SIG-M5 treated with dmso at 0.1 percent for 504 hours (cell line): ENCODE data around the gene AKIRIN2.
A peak's percentile ranks its signal among the peaks of the same experiment; 100 is the strongest.
"Not testable (repeated sequence)": the region's sequence is repeated elsewhere in the genome, so short reads cannot be mapped to it uniquely, and the experiment has no call there.

Experiments used
- DNase-seq: peaks from one replicate; lab custom pipeline; 2025; ENCODE audit not compliant: unreplicated experiment; lab: John Stamatoyannopoulos, UW

AKIRIN2 gene

GRCh38 chr6:87718662-87719433, 16.8 kb upstream of the AKIRIN2 start:
- peak; percentile 87 for DNase-seq

DNA sequence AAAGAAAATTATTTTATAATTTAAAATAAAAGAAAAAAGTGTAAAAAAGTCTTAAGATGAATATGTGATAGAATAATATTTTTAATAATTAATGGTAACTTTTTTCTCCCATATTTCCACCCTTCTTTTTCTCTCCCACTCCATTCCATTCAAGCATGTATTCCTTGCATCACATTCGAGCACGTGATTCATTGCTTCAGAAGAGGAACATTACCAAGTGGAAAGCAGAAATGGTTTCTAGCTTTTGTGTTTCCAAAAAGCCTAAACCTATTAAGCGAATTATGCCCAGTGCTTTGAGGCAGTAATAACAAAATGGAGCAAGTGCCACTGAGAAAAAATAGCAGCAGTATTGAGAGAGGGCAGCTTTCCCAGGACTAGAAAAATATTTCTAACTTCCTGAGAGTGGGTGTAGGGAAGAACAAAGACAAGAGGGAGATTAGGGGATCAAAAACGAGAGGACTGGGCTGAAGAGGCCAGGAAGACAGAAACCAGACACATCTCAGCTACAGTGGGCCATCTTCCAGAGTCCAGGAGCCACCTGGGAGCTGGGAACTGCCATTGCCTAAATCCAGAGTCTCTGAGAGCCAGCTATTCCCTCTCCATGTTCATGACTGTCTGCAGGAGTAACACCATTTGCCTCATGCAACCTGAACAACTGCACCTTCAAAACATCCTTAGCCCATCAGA, 15.0 kb upstream of the AKIRIN2 start:
- DNase-seq = peak; percentile 54

DNA sequence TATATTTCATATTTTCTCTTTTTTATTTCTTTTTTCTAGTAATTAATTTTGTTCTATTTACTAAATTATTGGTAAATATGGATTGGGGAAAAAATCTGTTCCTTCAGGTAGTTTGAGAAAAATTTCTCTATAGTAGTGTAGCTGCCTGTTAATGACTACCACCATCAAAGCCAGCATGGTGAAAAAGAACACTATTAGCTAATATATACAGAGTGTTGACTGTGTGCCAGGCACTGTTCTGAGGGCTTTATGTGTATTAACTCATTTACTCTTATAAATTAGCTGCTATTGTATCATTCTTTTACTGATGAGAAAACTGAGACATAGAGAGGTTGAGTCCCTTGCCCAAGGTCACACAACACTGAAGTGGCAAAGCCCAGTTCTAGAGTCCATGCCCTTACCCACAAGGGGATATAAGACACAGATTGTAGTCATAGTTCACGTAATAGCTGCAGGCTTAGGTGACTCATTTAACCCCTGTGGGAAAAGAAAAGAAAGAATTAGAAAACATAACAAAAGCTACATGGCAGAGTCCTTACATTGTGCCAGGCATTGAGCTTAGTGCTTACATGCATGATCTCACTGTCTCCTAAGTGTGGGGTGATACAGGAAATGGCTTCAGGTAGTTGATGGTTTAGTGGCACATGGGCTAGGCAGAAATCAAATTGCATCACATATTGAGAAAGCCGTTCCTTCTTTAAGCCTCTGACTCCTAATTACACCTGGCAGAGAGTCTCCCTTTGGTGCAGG, 12.2 kb upstream of the AKIRIN2 start:
- no peak for DNase-seq

DNA sequence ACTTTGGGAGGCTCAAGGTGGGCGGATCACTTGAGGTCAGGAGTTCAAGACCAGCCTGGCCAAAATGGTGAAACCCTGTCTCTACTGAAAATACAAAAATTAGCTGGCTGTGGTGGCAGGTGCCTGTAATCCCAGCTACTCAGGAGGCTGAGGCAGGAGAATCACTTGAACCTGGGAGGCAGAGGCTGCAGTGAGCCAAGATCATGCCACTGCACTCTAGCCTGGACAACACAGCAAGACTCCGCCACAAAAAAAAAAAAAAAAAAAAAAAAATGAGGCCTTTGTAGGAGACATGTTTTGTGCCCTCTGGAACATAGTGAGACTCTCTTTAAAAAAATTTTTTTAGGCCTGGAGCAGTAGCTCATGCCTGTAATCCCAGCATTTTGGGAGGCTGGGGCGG, 10.7 kb upstream of the AKIRIN2 start:
- not testable (repeated sequence) for DNase-seq

DNA sequence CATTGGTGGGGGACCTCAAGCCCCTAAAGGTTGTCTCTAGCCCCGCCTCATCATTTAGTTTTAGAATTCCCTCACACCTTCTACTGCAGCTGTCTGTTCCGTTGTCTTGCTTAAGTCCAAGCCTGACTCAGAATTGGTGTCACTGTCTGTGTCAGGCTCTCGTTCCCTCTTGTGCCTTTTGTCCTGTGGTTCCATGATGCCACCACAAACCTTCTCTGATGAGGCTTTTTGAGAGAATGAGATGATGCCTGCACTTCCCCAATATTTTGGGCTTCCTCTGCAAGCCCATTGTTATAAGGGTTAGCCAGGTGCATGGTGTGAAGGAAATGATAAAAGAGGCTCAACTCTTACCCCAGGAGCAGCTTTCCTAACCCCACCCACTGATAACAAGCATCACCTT, 8.1 kb upstream of the AKIRIN2 start:
- DNase-seq = peak; percentile 41

GRCh38 chr6:87708581-87709427, 6.8 kb upstream of the AKIRIN2 start:
- not testable (repeated sequence) for DNase-seq

GRCh38 chr6:87706187-87706966, 4.3 kb upstream of the AKIRIN2 start:
- DNase-seq = peak; percentile 18

DNA sequence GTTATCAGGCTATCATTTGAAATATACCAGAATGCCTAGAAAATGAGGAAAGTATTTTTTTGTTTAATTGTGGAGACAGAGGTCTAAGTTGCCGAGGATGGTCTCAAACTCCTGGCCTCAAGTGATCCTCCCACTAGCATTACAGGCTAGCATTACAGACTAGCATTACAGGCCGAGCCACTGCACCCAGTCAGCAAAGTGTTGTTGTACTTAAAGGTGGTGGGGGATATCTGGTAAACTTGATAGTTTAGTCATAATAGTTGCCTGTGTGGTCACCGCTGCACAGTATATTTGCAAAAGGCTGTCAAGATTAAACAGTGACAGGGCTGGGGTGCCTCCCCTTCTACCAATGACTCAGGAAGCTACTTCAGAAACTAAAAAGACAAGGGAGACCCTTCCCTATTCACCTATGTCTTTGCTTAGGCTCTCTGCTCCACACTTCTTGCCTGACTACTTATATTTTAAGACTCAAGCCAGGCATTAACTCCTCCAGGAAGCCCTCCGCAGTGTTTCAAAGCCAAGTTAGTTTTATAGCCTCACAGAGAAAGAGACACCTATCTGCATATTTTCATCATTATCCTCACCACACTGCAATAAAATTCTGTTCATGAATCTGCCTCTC, 3.1 kb upstream of the AKIRIN2 start:
- no peak for DNase-seq

- peak; percentile 42 for DNase-seq
These were observed 1.0 kb upstream of the AKIRIN2 start for GRCh38 chr6:87703039-87703438.

DNA sequence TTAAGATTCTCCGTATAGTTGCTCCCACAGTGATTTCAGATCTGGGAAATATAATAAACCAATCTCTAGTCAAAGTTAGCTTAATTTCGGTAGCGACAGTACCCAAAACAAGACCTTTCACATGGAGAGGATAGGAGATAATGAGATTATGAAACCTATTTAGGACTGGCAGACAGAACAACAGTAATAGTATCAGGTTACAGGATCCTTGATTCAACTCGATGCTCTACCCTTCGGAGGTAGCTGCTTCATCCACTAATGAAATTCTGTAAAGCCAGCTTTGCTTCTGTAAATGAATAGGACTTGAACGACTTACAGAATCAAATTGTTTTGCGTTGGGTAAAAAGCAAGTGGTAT, 534 bp upstream of the AKIRIN2 start:
- peak; percentile 80 for DNase-seq

DNA sequence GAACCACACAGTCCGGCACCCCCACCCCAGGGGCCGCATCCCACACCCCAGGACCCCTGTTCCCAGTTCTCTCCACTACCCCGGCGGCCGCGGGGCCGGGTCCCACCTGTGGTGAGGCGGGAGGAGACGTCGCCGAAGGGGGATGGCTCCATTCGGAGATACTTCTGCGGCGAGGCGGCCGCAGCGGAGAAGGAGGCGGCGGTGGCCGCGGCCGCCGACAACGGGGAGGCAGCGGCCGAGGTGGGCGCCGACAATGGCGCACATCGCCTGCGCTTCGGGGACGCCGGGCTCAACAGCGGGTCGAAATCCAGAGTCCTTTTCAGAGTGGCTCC, 723 bp downstream of the AKIRIN2 start:
- DNase-seq = no peak

DNA sequence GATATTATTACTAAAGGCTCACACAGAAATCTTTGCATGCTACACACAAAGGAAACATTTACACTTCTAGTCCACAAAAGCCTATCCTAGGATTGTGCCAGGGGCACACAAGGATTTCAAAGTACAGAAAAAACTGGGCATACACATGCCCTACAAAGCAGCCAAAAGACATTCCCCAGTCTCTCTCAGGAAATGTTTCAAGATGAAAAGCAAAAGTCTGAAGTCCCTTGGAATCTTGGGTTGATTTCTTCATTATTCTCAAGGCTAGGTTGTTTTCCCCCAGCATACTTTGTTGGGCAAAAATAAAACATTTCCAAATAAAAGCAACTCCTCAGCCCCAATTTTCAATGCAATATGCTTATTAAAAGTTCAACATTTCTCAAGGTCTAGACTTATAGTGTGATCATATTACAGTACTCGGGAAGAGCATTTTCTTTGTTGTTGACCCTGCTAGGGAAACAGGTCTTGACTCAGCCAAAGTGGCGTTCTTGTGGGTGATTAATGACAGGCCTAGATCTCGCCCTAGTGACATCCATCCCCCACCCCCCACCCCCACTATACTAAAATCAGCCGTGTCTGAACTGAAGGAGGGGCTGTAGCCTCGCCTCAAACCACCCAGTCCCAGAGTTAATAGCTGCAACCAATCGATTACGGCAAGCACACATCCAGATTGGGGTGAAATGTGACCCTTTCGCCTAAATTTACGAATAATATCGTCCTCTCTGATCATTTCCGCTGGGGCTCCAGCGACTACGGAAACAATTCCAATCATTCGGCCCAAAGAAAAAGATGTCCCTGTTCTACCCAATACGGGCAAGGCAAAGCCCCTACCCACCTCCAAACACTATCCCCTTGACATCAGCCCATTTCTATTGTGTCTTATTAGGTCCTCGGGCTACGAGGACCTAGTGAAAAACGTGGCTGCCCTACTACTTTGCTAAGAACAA, 1.4 kb downstream of the AKIRIN2 start:
- peak; percentile 69 for DNase-seq

GRCh38 chr6:87699576-87699975, 2.5 kb downstream of the AKIRIN2 start:
- DNase-seq = no peak

DNA sequence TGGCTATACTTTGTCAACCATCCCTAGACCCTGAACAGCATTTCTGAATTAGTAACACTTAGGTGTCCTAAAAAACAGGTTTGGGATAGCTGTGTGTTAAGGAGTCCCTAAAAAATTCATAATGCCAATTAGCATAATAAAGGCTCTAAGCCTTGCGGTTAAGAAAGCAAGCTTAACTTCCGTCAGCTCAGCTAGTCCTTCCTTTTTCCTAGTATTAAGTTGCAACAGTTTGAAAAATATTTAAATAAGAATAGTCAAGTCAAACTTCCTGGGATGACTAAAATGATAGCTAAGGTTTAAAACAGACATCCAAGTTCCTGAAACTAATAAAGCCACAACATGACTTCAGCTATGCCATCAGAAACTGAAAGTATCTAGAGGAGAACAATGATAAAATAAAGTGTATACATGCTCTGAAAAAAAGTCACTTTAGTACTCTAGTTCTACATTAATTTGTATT, 3.5 kb downstream of the AKIRIN2 start:
- peak; percentile 78 for DNase-seq

DNA sequence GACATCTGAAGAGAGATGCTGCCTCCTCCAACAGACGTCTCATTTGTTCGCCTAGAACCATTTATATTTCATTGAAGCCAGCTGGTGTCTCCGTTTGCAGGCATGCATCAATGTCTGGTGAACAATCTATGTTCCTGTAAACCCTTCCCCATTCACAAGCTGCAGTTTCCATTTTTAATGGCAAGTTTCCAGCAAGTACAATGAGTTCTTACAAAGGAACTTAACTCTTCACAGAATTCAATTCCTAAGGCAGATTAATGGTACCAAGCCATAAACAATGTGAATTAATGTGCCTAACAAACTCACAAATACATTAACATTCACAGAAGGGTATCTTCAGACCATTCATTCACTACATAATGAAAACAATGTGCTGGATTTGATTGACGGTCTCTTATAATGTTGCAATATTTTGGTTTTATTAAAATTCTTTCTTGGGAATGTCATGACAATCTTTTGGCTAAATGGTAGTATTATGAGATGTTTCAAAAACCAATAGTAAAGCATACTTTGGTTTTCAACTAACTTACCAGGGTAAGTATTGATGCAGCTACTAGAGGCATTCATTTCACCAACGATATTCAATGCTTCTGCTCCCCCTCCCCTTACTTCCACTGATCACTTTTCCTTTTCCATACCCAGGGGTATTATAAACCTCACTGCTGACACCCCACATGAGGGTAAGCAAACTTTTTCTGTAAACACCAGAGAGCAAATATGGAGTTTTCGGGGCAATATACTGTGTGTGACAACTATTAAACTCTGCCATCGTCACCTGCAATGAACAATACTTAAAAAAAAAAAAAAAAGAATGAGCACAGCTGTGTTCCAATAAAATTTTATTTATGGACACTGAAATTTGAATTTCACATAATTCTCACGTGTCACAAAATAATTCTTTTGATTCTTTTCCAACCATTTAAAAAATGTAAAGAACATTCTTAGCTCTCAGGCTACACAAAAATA, 4.2 kb downstream of the AKIRIN2 start:
- DNase-seq = peak; percentile 19

GRCh38 chr6:87696817-87697216, 5.2 kb downstream of the AKIRIN2 start:
- not testable (repeated sequence) for DNase-seq

GRCh38 chr6:87692086-87692485, 9.9 kb downstream of the AKIRIN2 start:
- DNase-seq = no peak

DNA sequence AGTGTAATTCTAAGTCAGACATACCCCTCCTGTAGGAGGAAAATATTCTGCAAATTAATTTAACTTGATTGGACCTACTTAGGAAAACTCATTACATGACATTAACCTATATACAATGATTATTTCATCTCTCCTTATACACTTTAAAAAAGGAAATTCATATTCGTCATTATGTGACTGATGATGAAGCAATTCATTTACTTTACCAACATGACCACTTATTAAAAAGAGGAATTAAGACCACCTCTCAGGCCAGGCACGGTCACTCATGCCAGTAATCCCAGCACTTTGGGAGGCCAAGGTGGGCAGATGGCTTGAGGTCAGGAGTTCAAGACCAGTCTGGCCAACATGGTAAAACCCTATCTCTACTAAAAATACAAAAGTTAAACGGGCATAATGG, 11.6 kb downstream of the AKIRIN2 start:
- no peak for DNase-seq
